Colonic mucosa (tissue), 4 donors: ENCODE measurements around the gene ARAP2. TPM values are rescaled to one million over a fixed set of nuclear protein-coding genes. Genes with fewer than 3 reads are reported as not detected.

Experiments used
- DNase-seq: peaks from one replicate; pipeline ENCODE4 v3.0.0-alpha.2; 2020
- H3K27ac ChIP-seq: fragments of 200-600 bp; one replicate; pipeline ENCODE4 v1.8.0; 2021
- H3K27me3 ChIP-seq: fragments of 200-600 bp; one replicate; pipeline ENCODE4 v1.8.0; 2021
- H3K36me3 ChIP-seq: fragments of 200-600 bp; one replicate; pipeline ENCODE4 v1.8.0; 2021
- H3K4me1 ChIP-seq: fragments of 200-600 bp; one replicate; pipeline ENCODE4 v1.8.0; 2021; ENCODE audit warnings: mild to moderate bottlenecking
- H3K4me3 ChIP-seq: fragments of 200-600 bp; one replicate; pipeline ENCODE4 v1.8.0; 2021
- H3K9ac ChIP-seq, 2 donors: one replicate each; pipeline ENCODE4 v1.7.0; 2013; ENCODE audit warnings: control low read depth in 2 of 2, low read depth in 2 of 2, low read length in 2 of 2
- H3K9me3 ChIP-seq: fragments of 200-600 bp; one replicate; pipeline ENCODE4 v1.8.0; 2021
- intact Hi-C: fragments of 100-400 bp; cut with DNase I; formaldehyde crosslinking; loops from one replicate; pipeline ENCODE4 v1.14.1; 2022
- total RNA-seq, 2 donors: library from RNA; stranded (reverse); fragmentation: NEBNext Ultra II Directional in 1 of 2; extraction: Animal tissue kit (Norgen Biotek cat#: 25700) in 1 of 2; gene quantifications; one replicate each; pipeline ENCODE4 v1.2.1, GENCODE V29; 2021
- TF ChIP-seq, protein P1 (sequence below): fragments of 200-600 bp; IDR thresholded peaks from one replicate; pipeline ENCODE4 v1.8.0; 2022; ENCODE audit warnings: antibody characterized with exemption, mild to moderate bottlenecking
- donor health status: healthy.
- donor health status: DM: no; HTN: no; CAD: no.
- donor health status: DM: no; HTN: no; CAD: no.

The ARAP2 gene
- total RNA-seq, 2 donors from 2014 or later = 10.7 to 19.3 TPM

DNA sequence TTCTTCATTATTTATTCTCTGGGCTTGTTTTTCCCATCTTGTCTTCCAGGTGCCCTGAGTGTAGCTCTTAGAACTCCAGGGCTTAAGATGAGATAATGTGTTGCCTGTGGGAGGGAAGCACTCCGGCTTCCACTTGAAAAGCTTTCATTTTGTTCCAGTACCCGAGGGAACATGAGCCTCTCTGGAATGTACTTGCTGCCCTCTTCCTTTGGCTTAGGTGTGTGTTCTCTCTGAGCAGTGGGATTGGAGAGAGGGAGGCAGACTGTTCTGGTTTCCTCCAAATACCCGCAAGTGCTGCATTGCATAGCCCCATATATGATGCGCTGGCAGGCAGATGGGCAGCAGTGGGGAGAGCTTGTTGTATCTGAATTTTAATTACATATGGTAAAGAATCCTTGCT, 36.2 kb upstream of the ARAP2 start:
- intact Hi-C loops = no loop called here
- Histone ChIP-seq H3K4me3 (no peak overlapping the region), H3K4me1 (no peaks in the 10 kb centered on the region), H3K36me3 (no peaks in the 10 kb centered on the region), H3K9ac (no peak overlapping the region), H3K27ac (no peak overlapping the region), H3K9me3 (no peaks in the 10 kb centered on the region), H3K27me3 (no peaks in the 10 kb centered on the region)
- TF ChIP-seq, protein P1, sequence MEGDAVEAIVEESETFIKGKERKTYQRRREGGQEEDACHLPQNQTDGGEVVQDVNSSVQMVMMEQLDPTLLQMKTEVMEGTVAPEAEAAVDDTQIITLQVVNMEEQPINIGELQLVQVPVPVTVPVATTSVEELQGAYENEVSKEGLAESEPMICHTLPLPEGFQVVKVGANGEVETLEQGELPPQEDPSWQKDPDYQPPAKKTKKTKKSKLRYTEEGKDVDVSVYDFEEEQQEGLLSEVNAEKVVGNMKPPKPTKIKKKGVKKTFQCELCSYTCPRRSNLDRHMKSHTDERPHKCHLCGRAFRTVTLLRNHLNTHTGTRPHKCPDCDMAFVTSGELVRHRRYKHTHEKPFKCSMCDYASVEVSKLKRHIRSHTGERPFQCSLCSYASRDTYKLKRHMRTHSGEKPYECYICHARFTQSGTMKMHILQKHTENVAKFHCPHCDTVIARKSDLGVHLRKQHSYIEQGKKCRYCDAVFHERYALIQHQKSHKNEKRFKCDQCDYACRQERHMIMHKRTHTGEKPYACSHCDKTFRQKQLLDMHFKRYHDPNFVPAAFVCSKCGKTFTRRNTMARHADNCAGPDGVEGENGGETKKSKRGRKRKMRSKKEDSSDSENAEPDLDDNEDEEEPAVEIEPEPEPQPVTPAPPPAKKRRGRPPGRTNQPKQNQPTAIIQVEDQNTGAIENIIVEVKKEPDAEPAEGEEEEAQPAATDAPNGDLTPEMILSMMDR = no peak
- DNase-seq = no peak

DNA sequence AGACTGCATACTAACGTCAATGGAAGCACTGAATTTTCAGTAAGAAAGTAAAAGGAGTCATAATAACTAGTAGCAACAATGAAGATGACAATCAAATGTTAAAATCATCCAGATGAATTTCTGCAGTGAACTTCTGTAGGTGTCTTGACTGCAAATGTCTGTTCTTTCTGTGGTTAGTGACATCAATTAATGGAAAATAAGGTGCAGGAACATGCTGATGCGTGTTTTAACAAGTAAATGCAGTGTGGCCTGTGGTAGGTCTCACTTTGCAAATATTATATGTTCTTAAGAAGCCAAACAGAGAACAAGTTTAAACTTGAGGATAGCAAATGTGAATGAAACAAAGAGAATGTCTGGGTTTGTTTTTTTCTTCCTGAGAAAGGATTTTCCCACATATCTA, 34.5 kb upstream of the ARAP2 start:
- TF ChIP-seq, protein P1 = no peak
- no peak for DNase-seq

DNA sequence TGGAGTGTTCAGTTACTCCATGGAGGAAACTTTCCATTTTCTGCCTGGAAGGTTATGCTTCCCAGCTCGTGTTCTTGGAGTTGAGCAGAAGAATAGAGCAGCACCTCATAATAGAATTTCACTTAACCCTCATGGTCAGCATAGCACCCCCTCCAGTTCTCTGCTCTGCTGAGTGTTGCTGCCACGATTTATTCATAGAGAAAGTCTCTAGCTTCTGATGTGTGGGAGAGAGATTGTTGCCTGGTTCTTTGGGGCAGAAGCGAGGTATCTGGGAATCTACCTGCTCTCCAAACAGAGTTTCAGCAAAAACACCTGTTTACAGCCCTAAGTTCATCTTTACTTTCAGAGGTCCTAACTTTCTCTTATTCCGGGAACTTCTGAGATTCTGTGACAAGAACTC, 33.2 kb upstream of the ARAP2 start:
- TF ChIP-seq, protein P1 = no peak
- DNase-seq = no peak
- H3K9me3 ChIP-seq = no peaks in the 10 kb centered on the region
- H3K27ac ChIP-seq = no peak overlapping the region
- no peak overlapping the region for H3K4me3 ChIP-seq
- no peaks in the 10 kb centered on the region for H3K36me3 ChIP-seq
- H3K4me1 ChIP-seq = no peaks in the 10 kb centered on the region
- H3K27me3 ChIP-seq = no peaks in the 10 kb centered on the region
- intact Hi-C loops = no loop called here
- H3K9ac ChIP-seq = no peak overlapping the region

More for the DNA sequence above, 34.5 kb upstream of the ARAP2 start:
- H3K36me3 ChIP-seq = no peaks in the 10 kb centered on the region
- H3K27me3 ChIP-seq = no peaks in the 10 kb centered on the region
- no peaks in the 10 kb centered on the region for H3K9me3 ChIP-seq
- H3K4me1 ChIP-seq = no peaks in the 10 kb centered on the region
- H3K27ac ChIP-seq = no peak overlapping the region
- H3K4me3 ChIP-seq = no peak overlapping the region
- no peak overlapping the region for H3K9ac ChIP-seq
- intact Hi-C loops = no loop called here

DNA sequence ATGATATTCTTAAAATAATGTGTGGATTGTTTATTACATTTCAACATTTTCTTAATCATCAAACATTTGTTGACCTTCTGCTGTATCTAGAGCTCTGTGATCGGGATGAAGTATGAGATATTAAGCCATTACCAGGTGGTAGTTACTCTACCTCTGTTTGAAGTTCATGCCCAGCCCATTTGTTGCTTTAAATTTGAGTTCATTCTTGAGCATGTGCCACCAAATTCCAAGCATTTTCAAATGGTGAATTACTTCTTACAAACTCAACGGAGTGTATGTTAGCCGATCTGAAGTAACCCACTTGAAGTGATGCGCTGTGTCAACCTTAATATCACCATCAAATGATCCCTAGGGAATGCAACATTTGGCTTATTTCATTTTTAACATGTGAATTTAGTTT, 29.8 kb upstream of the ARAP2 start:
- Histone ChIP-seq H3K4me1 (no peaks in the 10 kb centered on the region), H3K4me3 (no peak overlapping the region), H3K9me3 (no peaks in the 10 kb centered on the region), H3K9ac (no peak overlapping the region), H3K27ac (no peak overlapping the region), H3K27me3 (no peaks in the 10 kb centered on the region), H3K36me3 (no peaks in the 10 kb centered on the region)
- TF ChIP-seq, protein P1 = no peak
- no peak for DNase-seq
- intact Hi-C loops = no loop called here

DNA sequence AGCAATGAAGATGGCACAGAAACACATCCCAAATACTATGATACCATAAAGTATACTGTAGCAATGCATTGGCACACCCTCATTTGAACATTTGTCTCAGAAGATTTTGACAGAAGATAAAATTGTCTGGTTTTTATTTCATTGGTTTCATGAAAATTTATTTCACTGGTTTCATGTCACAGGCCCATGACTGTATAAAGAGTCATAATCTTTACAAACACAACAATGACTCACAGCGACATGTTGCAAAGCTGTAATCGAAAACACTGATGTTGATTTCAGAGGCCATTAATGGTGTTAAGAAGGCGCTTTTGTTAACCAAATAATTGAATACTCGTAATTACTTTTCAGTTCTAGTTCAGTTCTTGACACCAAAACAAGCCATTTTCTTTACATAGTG, 29.0 kb upstream of the ARAP2 start:
- H3K27ac ChIP-seq = no peak overlapping the region
- TF ChIP-seq, protein P1 = no peak
- intact Hi-C loops = no loop called here
- no peaks in the 10 kb centered on the region for H3K4me1 ChIP-seq
- H3K9ac ChIP-seq = no peak overlapping the region
- no peak for DNase-seq
- H3K4me3 ChIP-seq = no peak overlapping the region
- H3K27me3 ChIP-seq = no peaks in the 10 kb centered on the region
- no peaks in the 10 kb centered on the region for H3K36me3 ChIP-seq
- H3K9me3 ChIP-seq = no peaks in the 10 kb centered on the region
